Right lung (tissue), 5 donors: ENCODE results near the gene WDR1. TPM values are rescaled to one million over a fixed set of nuclear protein-coding genes. Genes with fewer than 3 reads are reported as not detected.

Experiments
- DNase-seq, 2 donors: peaks; one replicate each; pipeline ENCODE4 v3.0.0-alpha.2; 2013
- polyA plus RNA-seq, 5 donors: library from polyadenylated mRNA; unstranded; fragments of 120-200 nt; gene quantifications; one replicate each; pipeline versions ENCODE4 v1.2.1 to v1.2.3, GENCODE V29; 2013; ENCODE audit warnings: inconsistent platforms in 1 of 5, low replicate concordance in 1 of 5; ENCODE audit not compliant: insufficient read length in 5 of 5, insufficient read depth in 1 of 5

The WDR1 gene
- polyA plus RNA-seq, 5 donors, result 140 to 159 (median 152) TPM

DNA sequence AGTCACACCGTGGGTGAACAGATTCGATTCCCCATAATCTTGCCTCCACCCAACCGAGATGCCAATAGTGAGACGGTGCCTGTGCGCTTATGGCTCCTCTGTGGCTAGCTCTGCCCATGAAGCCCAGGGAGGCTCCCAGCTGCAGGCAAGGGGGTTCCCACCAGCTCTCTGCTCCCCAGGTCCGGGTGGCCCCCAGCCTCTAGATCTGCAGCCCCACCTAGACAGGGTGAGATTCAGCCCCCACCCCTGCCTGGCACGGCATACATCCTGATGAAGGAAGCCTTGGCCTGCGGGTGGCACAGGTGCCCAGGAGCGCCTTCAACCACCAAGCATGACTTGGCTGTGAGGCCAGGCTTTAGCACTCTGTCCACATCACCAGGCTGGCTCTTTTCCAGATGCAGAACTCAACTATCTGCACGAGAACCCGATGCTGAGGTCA is 40.6 kb downstream of the WDR1 start:
- no peak for DNase-seq

DNA sequence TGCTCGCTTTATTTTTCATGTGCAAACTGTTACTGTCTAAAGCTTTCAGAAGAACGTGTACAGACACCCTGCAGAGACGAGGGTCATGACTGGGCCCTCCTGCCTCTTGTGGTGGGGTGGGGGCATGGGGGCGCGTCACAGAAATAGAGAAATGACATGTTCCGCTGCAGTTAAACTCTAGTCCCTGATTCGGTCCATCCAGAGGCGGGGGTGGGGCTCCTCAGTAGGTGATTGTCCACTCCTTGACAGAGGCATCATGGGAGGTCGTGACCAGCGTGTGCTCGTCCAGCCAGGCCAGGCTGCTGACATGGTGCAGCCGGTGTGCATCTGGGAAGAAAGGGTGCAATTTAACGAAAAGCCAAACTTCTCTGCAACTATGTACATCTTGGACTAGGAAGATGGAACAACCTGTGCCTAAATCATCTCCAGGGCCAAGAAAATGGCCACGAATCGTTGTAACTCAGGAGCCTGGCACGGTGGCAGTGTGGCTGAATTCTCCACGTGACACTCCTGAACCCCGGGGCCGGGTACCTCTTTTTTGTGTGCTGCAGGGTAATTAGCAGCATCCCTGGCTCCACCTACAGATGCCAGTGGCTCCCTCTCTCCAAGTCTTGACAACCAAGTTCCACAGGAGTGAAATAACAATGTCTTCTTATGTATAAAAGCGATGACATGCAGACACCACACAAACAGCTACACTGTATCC is 41.3 kb downstream of the WDR1 start:
- no peak for DNase-seq

GRCh38 chr4:10074767-10075105 is 41.9 kb downstream of the WDR1 start:
- no peak for DNase-seq

DNA sequence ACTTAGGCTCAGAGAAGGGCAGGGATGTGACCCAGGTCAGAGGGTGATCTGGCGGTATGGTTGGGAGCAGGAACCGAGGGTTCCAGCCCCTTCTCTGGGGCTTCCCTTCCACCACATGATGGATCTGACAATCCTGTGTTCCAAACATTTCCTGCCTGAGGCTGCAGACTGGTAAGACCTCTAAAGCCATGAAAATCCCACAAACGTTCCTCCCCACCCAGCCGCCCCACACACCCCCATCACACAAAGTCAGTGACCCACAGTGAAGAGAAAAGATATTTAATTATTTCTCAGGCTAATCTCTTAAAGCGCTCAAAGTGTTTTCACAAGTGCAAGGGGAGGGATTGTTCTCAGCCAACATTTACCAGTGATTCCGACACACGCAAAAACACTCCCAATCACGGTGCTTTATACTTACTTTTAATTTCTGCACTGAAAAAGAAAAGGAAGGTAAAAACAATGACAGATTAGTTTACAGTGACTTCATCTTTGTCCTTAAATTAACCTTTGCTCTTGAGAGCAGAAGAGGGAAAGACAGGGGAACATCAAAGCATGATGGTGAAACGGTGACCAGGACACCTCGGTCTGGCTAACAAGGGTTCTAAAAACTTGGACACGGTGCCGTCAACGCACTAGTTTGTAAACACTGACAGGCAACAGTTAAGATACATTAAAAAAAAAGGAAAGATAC is 42.4 kb downstream of the WDR1 start:
- DNase-seq, result no peak

- DNase-seq, result no peak
Measured at GRCh38 chr4:10072420-10073017, 44.1 kb downstream of the WDR1 start.

- no peak for DNase-seq
Measured at GRCh38 chr4:10069075-10069642, 47.4 kb downstream of the WDR1 start.

- DNase-seq, result no peak
Measured at GRCh38 chr4:10066670-10067651, 49.6 kb downstream of the WDR1 start.

DNA sequence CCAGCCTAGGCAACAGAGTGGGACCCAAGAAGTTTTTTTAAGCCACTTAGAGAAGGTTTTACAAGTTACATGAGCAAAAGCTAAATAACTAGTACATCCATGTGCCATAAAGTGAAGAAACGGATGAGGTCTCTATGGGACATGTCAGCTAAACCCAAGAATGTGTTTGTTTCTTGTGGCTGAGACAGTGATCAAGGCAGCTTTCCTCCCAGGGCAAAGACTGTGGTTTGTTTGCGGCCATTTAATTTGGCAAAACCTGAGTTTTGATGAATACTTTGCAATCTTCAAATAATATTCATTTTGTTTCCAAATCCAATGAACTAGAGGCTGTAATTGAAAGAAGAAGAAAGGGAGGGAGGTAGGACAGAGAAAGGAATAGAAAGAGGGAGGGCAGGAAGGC is 50.4 kb downstream of the WDR1 start:
- no peak for DNase-seq

- DNase-seq, result peak; percentile 28 to 38
Measured at GRCh38 chr4:10063544-10064300, 52.9 kb downstream of the WDR1 start.

GRCh38 chr4:10061650-10062415 is 54.8 kb downstream of the WDR1 start:
- DNase-seq, result no peak

DNA sequence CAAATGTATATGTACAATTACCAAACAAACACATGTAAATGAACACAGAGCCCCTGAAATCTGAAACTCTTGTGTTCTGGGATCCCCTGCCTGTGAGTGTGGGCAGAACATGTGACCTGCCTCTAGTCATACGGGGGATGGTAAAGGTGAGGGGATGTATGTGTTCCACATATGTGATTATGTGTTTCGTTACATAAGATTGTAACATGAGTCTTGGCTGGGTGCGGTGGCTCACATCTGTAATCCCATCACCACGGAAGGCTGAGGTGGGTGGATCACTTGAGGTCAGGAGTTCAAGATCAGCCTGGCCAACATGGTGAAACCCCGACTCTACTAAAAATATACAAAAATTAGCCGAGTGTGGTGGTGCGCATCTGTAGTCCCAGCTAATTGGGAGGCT is 58.2 kb downstream of the WDR1 start:
- no peak for DNase-seq

DNA sequence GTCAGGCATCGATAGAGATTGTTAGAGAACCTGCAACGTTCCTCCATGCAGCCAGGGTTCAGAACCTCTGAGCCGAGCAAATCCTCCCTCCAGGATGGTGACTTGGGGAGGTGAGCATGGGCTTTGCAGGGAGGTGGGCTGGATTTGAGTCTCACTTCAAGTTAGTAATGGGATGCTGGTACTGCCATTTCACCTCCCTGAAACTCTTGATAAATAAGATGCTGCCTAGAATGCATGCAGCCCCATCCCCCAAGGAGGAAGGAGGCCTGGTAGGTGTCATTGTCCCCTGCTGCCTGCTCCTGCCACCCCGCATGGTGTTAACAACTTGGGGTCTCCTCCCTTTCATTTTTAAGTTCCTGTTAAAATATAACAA is 59.6 kb downstream of the WDR1 start:
- no peak for DNase-seq

DNA sequence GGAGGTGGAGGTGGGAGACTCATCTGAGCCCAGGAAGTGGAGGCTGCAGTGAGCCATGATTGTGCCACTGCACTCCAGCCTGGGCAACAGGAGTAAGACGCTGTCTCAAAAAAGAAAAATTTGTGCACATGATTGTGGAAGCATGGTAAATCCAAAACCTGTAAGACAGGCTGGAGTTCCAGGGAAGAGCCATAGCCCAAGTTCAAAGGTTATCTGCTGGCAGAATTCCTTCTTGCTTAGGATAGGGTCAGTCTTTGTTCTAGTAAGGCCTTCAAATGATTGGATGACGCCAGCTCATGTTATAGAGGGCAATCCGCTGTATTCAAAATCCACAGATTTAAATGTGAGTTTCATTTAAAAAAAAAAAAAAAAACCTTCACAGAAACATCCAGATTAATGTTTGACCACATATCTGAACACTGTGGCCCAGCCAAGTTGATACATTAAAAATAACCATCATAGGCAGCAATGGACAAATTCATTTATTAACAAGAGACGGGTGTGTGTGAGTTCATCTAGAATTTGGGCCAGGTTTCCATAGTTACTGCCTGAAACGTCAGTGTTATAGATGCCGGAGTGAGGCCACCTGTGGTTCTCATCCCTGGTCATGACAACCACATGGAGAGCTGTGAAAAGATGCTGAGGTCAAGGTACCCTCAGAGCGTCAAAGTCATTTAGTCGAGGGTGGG is 60.1 kb downstream of the WDR1 start:
- no peak for DNase-seq

GRCh38 chr4:10055871-10056270 is 60.7 kb downstream of the WDR1 start:
- no peak for DNase-seq

GRCh38 chr4:10054571-10055041 is 62.0 kb downstream of the WDR1 start:
- DNase-seq, result no peak

GRCh38 chr4:10053635-10054453 is 62.8 kb downstream of the WDR1 start:
- no peak for DNase-seq

- no peak for DNase-seq
Measured at GRCh38 chr4:10051517-10052135, 65.0 kb downstream of the WDR1 start.

GRCh38 chr4:10050721-10051120 is 65.9 kb downstream of the WDR1 start:
- no peak for DNase-seq
